HFF-Myc (cell line): ENCODE results near the gene TSPOAP1.

ENCODE experiments used
- DNase-seq: peaks from one replicate; pipeline ENCODE4 v3.0.0-alpha.2; 2011; ENCODE audit warnings: low read depth; ENCODE audit errors: extremely low read depth
- H3K4me3 ChIP-seq: replicated peaks from 2 replicates; pipeline ENCODE4 v1.5.1; 2011; ENCODE audit warnings: low read depth, mild to moderate bottlenecking, control low read depth, low read length
- CTCF ChIP-seq: IDR thresholded peaks from 2 replicates; pipeline ENCODE4 v1.5.1; 2012; ENCODE audit warnings: mild to moderate bottlenecking, low read depth, low read length, control low read depth; ENCODE audit errors: missing control alignments

TSPOAP1 gene

GRCh38 chr17:58265271-58265670 is 63.3 kb downstream of the TSPOAP1 start:
- H3K4me3 ChIP-seq = no peak overlapping the region
- no peak for DNase-seq
- TF ChIP-seq CTCF = no peak

DNA sequence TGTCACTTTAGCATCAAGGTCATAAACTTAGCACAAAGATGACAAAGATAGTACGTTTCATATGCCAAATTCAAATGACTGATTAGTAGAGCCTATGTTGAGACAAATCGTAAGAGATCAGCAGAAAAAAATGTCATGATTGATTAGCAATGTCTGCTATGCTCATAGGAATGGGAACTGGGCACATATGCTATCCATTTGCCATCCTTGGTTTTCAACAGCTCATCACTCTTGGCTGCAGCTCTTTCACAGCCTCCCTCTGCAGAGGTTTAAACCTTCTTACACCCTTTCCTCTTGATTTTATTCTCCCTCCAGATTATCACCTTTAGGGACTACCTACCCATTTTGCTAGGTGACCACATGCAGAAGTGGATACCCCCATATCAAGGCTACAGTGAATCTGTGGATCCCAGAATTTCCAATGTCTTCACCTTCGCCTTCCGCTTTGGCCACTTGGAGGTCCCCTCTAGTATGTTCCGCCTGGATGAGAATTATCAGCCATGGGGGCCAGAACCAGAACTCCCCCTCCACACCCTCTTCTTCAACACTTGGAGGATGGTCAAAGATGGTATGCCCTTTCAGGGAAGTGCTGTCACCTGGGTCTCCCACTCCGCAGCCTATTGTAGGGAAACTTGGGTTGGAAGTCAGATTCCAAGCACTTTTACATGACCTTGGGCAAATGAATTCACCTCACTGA is 64.0 kb downstream of the TSPOAP1 start:
- DNase-seq = no peak
- TF ChIP-seq CTCF = no peak
- H3K4me3 ChIP-seq = no peak overlapping the region

GRCh38 chr17:58263773-58264172 is 64.8 kb downstream of the TSPOAP1 start:
- H3K4me3 ChIP-seq = no peak overlapping the region
- TF ChIP-seq CTCF = no peak
- no peak for DNase-seq

DNA sequence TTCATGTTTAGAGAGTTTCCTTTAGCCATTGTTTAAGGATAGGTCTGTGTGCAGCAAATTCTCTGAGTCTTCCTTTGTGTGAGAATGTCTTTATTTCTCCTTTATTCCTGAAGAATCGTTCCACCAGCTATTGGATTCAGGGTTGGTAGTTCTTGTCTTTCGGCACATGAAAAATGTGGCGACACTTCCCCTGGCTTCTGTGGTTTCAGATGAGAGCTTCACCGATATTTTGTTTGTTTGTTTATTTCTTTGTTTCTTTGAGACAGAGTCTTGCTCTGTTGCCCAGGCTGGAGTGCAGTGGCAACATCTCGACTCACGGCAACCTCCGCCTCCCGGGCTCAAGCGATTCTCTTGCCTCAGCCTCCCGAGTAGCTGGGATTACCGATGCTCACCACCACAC is 66.4 kb downstream of the TSPOAP1 start:
- no peak for TF ChIP-seq CTCF
- no peak overlapping the region for H3K4me3 ChIP-seq

GRCh38 chr17:58254803-58255202 is 73.8 kb downstream of the TSPOAP1 start:
- TF ChIP-seq CTCF = no peak
- H3K4me3 ChIP-seq = no peak overlapping the region
- no peak for DNase-seq

More for the DNA sequence above, 66.4 kb downstream of the TSPOAP1 start:
- no peak for DNase-seq

GRCh38 chr17:58253082-58253481 is 75.5 kb downstream of the TSPOAP1 start:
- no peak for DNase-seq
- TF ChIP-seq CTCF = no peak
- H3K4me3 ChIP-seq = no peak overlapping the region

DNA sequence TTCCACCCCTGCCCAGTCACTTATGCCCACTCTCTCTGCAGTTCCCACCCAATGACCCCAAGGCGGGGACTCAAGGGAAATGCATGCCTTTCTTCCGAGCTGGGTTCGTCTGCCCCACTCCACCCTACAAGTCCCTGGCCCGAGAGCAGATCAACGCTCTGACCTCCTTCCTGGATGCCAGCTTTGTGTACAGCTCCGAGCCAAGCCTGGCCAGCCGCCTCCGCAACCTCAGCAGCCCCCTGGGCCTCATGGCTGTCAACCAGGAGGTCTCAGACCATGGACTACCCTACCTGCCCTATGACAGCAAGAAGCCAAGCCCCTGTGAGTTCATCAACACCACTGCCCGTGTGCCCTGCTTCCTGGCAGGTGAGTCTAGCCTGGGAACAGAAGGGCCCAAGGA is 76.5 kb downstream of the TSPOAP1 start:
- TF ChIP-seq CTCF = no peak

More for the DNA sequence above, 76.5 kb downstream of the TSPOAP1 start:
- no peak for DNase-seq
- no peak overlapping the region for H3K4me3 ChIP-seq
